Measurements from ENCODE around the gene ACTN1.

GRCh38 chr14:68970736-68971135 lies 8.4 kb downstream of the ACTN1 start:
- no peak for TF ChIP-seq CTCF (conservative IDR thresholded peaks at IDR 0.05)
- TF ChIP-seq ZFX (IDR thresholded peaks at IDR 0.05) = no peak
